ENCODE measurements around the gene TCEAL1.

DNA sequence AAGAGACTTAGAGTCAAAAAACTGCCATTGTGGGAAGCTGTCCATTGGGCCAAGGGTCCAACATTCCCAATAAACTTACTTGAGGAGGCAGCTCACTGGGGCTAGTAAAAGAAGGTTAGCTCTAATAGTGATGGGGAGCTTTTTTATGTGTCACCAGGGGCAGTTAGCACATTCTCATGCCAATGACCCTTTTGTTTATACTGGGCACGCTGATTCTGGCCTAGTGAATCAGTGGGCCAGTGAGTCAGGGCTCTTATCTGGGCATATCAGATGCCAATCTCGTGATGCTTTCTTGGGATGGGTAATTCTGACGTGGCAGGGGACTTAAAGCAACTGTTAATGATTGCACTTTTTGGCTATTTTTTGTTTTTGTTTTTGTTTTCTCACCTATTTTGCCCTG, 27.8 kb downstream of the TCEAL1 start:
- TF ChIP-seq, protein P1, sequence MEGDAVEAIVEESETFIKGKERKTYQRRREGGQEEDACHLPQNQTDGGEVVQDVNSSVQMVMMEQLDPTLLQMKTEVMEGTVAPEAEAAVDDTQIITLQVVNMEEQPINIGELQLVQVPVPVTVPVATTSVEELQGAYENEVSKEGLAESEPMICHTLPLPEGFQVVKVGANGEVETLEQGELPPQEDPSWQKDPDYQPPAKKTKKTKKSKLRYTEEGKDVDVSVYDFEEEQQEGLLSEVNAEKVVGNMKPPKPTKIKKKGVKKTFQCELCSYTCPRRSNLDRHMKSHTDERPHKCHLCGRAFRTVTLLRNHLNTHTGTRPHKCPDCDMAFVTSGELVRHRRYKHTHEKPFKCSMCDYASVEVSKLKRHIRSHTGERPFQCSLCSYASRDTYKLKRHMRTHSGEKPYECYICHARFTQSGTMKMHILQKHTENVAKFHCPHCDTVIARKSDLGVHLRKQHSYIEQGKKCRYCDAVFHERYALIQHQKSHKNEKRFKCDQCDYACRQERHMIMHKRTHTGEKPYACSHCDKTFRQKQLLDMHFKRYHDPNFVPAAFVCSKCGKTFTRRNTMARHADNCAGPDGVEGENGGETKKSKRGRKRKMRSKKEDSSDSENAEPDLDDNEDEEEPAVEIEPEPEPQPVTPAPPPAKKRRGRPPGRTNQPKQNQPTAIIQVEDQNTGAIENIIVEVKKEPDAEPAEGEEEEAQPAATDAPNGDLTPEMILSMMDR (IDR thresholded peaks at IDR 0.05): no peak
- TF ChIP-seq POLR2A (IDR thresholded peaks at IDR 0.05): no peak
